ENCODE measurements around the gene DIPK1C. TPM values are rescaled to one million over a fixed set of nuclear protein-coding genes. Genes with fewer than 3 reads are reported as not detected.

DIPK1C gene
- total and polyA plus RNA-seq, 9 of the 15 experiments (the other 6 are each of a cell fraction or from before 2014, with no cell fraction given): 0.04 to 0.32 (median 0.15) TPM; not detected in 2

DNA sequence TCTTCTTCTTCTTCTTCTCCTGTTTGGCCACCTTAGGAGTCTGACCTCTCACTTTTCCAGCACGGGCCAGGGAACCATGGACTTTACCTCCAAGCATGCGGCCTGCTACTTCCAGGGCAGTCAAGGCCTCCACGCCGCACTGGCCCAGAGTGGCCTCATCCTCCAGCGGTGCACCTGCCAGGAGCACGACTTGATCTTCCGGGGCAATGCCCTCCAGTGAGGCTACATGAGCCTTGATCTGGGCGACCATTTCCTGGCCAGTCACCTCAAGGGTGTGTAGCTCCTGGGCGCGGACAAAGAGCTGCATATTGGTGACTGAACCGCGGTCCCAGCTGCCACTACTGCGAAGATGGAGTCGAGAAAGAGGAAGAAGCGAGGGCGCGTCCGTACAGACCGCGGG lies 67.1 kb downstream of the DIPK1C start:
- ATAC-seq: no peak
- intact Hi-C loops (cut with micrococcal nuclease): no loop called here
- no TSS peak for BruUV-seq (replicated peaks)
- ChIA-PET POLR2A (interaction anchor here (0.6 kb wide), 1 partner anchor 1073 kb away, joined by 3 read pairs; no protein-coding TSS in a partner anchor), CTCF (ENCODE audit: low intra/inter-chr PET ratio) (no interaction called here)
- in situ Hi-C loops (cut with MboI): no loop called here
- peaks cover 2 to 38% of the 10 kb centered on the region in 2 experiments; a peak in 4 of 5 replicates for H3K27me3 ChIP-seq (ENCODE audit: control insufficient read depth in 2 of 2, insufficient read depth in 2 of 2, low read length in 2 of 2)
- H3K36me3 ChIP-seq (ENCODE audit: control insufficient read depth, insufficient read depth, low read length): no peaks in the 10 kb centered on the region
- H3K27ac ChIP-seq (ENCODE audit: extremely low read depth, low read depth, low read length): no peak overlapping the region
- H3K79me2 ChIP-seq (ENCODE audit: control insufficient read depth, insufficient read depth, low read length): no peaks in the 10 kb centered on the region
- H3K9ac ChIP-seq (ENCODE audit: insufficient read depth in 1 of 2, low read depth in 2 of 2, low read length in 2 of 2): no peak overlapping the region
- no peaks in the 10 kb centered on the region for H4K20me1 ChIP-seq (replicated peaks; ENCODE audit: control insufficient read depth, insufficient read depth, low read length)
- no peak overlapping the region for H3K4me3 ChIP-seq
- H3K9me1 ChIP-seq (ENCODE audit: control insufficient read depth, insufficient read depth, low read length): no peaks in the 10 kb centered on the region
- H2AFZ ChIP-seq (ENCODE audit: low read depth, low read length): no peak overlapping the region
- no peak overlapping the region for H3K4me2 ChIP-seq (ENCODE audit: insufficient read depth, low read length)
- DNase-seq (ENCODE audit: extremely low read depth in 1 of 4, low spot score in 3 of 4): no peak
- TF ChIP-seq TBL1XR1 (IDR thresholded peaks at IDR 0.05; ENCODE audit: low read length in 2 of 2) (no peak), ZNF143 (CRISPR knock-in tag; IDR thresholded peaks at IDR 0.05) (no peak), GATAD2B (IDR thresholded peaks at IDR 0.05; ENCODE audit: borderline replicate concordance) (no peak), HLTF (IDR thresholded peaks at IDR 0.05) (no peak), ZNF507 (tag; conservative IDR thresholded peaks at IDR 0.05) (no peak), HDGF (IDR thresholded peaks at IDR 0.05) (no peak), C11orf30 (IDR thresholded peaks at IDR 0.05; ENCODE audit: low read depth) (no peak), CXXC5 (CRISPR knock-in tag; IDR thresholded peaks at IDR 0.05) (no peak), COPS2 (conservative IDR thresholded peaks at IDR 0.05) (no peak)
- TF ChIP-seq, protein P1, sequence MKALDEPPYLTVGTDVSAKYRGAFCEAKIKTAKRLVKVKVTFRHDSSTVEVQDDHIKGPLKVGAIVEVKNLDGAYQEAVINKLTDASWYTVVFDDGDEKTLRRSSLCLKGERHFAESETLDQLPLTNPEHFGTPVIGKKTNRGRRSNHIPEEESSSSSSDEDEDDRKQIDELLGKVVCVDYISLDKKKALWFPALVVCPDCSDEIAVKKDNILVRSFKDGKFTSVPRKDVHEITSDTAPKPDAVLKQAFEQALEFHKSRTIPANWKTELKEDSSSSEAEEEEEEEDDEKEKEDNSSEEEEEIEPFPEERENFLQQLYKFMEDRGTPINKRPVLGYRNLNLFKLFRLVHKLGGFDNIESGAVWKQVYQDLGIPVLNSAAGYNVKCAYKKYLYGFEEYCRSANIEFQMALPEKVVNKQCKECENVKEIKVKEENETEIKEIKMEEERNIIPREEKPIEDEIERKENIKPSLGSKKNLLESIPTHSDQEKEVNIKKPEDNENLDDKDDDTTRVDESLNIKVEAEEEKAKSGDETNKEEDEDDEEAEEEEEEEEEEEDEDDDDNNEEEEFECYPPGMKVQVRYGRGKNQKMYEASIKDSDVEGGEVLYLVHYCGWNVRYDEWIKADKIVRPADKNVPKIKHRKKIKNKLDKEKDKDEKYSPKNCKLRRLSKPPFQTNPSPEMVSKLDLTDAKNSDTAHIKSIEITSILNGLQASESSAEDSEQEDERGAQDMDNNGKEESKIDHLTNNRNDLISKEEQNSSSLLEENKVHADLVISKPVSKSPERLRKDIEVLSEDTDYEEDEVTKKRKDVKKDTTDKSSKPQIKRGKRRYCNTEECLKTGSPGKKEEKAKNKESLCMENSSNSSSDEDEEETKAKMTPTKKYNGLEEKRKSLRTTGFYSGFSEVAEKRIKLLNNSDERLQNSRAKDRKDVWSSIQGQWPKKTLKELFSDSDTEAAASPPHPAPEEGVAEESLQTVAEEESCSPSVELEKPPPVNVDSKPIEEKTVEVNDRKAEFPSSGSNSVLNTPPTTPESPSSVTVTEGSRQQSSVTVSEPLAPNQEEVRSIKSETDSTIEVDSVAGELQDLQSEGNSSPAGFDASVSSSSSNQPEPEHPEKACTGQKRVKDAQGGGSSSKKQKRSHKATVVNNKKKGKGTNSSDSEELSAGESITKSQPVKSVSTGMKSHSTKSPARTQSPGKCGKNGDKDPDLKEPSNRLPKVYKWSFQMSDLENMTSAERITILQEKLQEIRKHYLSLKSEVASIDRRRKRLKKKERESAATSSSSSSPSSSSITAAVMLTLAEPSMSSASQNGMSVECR (CRISPR knock-in tag; IDR thresholded peaks at IDR 0.05): no peak
- WGBS (ENCODE audit: insufficient coverage, low coverage, missing lambda C conversion rate): 4% methylated on average over 15 of the region's 20 CpGs
- no peaks in the 10 kb centered on the region for H3K4me1 ChIP-seq (replicated peaks in 1 of 2; ENCODE audit: control insufficient read depth in 2 of 2, insufficient read depth in 2 of 2, low read length in 2 of 2)
- FAIRE-seq: no peak
- H3K9me3 ChIP-seq (replicated peaks; ENCODE audit: control insufficient read depth, insufficient read depth, low read depth, low read length): no peaks in the 10 kb centered on the region
